HepG2 (cell line): ENCODE results near the gene IL32. TPM values are rescaled to one million over a fixed set of nuclear protein-coding genes. Genes with fewer than 3 reads are reported as not detected.

Experiments
- BCL6 ChIP-seq: IDR thresholded peaks from 2 replicates; pipeline ENCODE4 v1.6.1; 2016; ENCODE audit warnings: missing genetic modification reagents, missing compliant biosample characterization
- CBX1 ChIP-seq: IDR thresholded peaks from one replicate; pipeline ENCODE4 v1.6.1; 2016; ENCODE audit warnings: antibody characterized with exemption, low read depth
- CCAR2 ChIP-seq: fragments of 200-400 bp; formaldehyde crosslinking; optimal IDR thresholded peaks from 2 replicates; pipeline ENCODE3; 2018; ENCODE audit warnings: low read depth, mild to moderate bottlenecking, low read length, moderate library complexity
- CHD4 ChIP-seq: fragments of 200-600 bp; sonication (generic); IDR thresholded peaks from 2 replicates; pipeline ENCODE4 v1.7.0; 2017; ENCODE audit warnings: mild to moderate bottlenecking, low read length, borderline replicate concordance
- HNRNPLL ChIP-seq: fragments of 200-400 bp; formaldehyde crosslinking; IDR thresholded peaks from 2 replicates; pipeline ENCODE4 v1.6.1; 2017; ENCODE audit warnings: mild to moderate bottlenecking, low read depth, low read length; ENCODE audit not compliant: poor library complexity, severe bottlenecking
- NR2C2 ChIP-seq: sonication (generic); formaldehyde crosslinking; IDR thresholded peaks from 2 replicates; pipeline ENCODE4 v1.4.0; 2020; ENCODE audit warnings: missing genetic modification reagents, mild to moderate bottlenecking, moderate library complexity, borderline replicate concordance
- TBX3 ChIP-seq: fragments of 450-650 bp; IDR thresholded peaks from 2 replicates; pipeline ENCODE4 v1.6.1; 2017; ENCODE audit warnings: antibody characterized with exemption, mild to moderate bottlenecking, inconsistent platforms, borderline replicate concordance
- TFAP4 ChIP-seq: sonication (generic); IDR thresholded peaks from 2 replicates; pipeline ENCODE4 v1.6.1; 2016; ENCODE audit warnings: low read depth, borderline replicate concordance
- ZBTB7B ChIP-seq: sonication (generic); formaldehyde crosslinking; IDR thresholded peaks from 2 replicates; pipeline ENCODE4 v1.4.0; 2020; ENCODE audit warnings: missing genetic modification reagents
- ZC3H13 ChIP-seq: sonication (generic); formaldehyde crosslinking; IDR thresholded peaks from 2 replicates; pipeline ENCODE4 v1.8.1; 2023; ENCODE audit warnings: mild to moderate bottlenecking, missing genetic modification reagents, moderate library complexity
- ZNF350 ChIP-seq: sonication (generic); formaldehyde crosslinking; IDR thresholded peaks from 2 replicates; pipeline ENCODE4 v1.4.0; 2020; ENCODE audit warnings: mild to moderate bottlenecking, low read depth, missing genetic modification reagents, borderline replicate concordance
- ZNF605 ChIP-seq: sonication (generic); formaldehyde crosslinking; IDR thresholded peaks from 2 replicates; pipeline ENCODE4 v1.8.0; 2022; ENCODE audit warnings: mild to moderate bottlenecking, missing genetic modification reagents
- ZNF788 ChIP-seq: sonication (generic); formaldehyde crosslinking; IDR thresholded peaks from 2 replicates; pipeline ENCODE4 v1.5.0; 2020; ENCODE audit warnings: mild to moderate bottlenecking, missing genetic modification reagents, borderline replicate concordance
- polyA plus RNA-seq, 8 experiments: library from polyadenylated mRNA; depleted of rRNA in 3 of 8; stranded (reverse) in 7 of 8; unstranded in 1 of 8; fragments of >200 nt; fragmentation: Illumina TruSeq in 4 of 8; extraction: Trizol in 4 of 8; gene quantifications; 2 replicates each; pipeline versions ENCODE4 v1.2.1 to v1.2.3, GENCODE V29; 2011 to 2016; ENCODE audit warnings: low read depth in 4 of 8, missing spikeins in 1 of 8, mixed read lengths in 1 of 8; ENCODE audit not compliant: insufficient read depth in 1 of 8
- total RNA-seq, 5 experiments: library from RNA; depleted of rRNA; stranded (reverse); fragments of >200 nt; fragmentation: Illumina TruSeq; extraction: Trizol; gene quantifications; 2 replicates each; pipeline ENCODE4 v1.2.3, GENCODE V29; 2016; ENCODE audit warnings: low read depth in 1 of 5
- TF ChIP-seq, protein P1 (sequence below), 2 experiments: sonication (generic) in 1 of 2; formaldehyde crosslinking in 1 of 2; IDR thresholded peaks; 2 replicates each; pipeline versions ENCODE4 v1.6.1 to v1.9.0; 2014 to 2022; ENCODE audit warnings: antibody characterized with exemption in 1 of 2, borderline replicate concordance in 1 of 2, inconsistent platforms in 1 of 2, low read depth in 1 of 2, missing genetic modification reagents in 1 of 2
- TF ChIP-seq, protein P2 (sequence below): sonication (generic); formaldehyde crosslinking; IDR thresholded peaks from 2 replicates; pipeline ENCODE4 v1.4.0; 2020; ENCODE audit warnings: missing genetic modification reagents, borderline replicate concordance
- TF ChIP-seq, protein P3 (sequence below): sonication (generic); formaldehyde crosslinking; conservative IDR thresholded peaks from 2 replicates; pipeline ENCODE4 v1.8.0; 2022; ENCODE audit warnings: low read depth, missing genetic modification reagents

IL32 gene
- total and polyA plus RNA-seq, 2 of the 13 experiments (the other 11 are each of a cell fraction or from before 2014, with no cell fraction given) = 115 to 165 TPM

- TF ChIP-seq, protein P1, sequence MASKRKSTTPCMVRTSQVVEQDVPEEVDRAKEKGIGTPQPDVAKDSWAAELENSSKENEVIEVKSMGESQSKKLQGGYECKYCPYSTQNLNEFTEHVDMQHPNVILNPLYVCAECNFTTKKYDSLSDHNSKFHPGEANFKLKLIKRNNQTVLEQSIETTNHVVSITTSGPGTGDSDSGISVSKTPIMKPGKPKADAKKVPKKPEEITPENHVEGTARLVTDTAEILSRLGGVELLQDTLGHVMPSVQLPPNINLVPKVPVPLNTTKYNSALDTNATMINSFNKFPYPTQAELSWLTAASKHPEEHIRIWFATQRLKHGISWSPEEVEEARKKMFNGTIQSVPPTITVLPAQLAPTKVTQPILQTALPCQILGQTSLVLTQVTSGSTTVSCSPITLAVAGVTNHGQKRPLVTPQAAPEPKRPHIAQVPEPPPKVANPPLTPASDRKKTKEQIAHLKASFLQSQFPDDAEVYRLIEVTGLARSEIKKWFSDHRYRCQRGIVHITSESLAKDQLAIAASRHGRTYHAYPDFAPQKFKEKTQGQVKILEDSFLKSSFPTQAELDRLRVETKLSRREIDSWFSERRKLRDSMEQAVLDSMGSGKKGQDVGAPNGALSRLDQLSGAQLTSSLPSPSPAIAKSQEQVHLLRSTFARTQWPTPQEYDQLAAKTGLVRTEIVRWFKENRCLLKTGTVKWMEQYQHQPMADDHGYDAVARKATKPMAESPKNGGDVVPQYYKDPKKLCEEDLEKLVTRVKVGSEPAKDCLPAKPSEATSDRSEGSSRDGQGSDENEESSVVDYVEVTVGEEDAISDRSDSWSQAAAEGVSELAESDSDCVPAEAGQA (IDR thresholded peaks at IDR 0.05; ENCODE audit: low read depth) = peak; percentile 65; the same call in 1 of the 2 replicates
- TF ChIP-seq, protein P1 (CRISPR knock-in tag; IDR thresholded peaks at IDR 0.05; ENCODE audit: borderline replicate concordance) = no peak
- 0 out of 2 replicates have a peak, but pooled peaks have one; percentile 39 for TF ChIP-seq BCL6 (CRISPR knock-in tag)
- peak; percentile 53; the same call in 1 of the 2 replicates for TF ChIP-seq ZNF350
- TF ChIP-seq NR2C2 (CRISPR knock-in tag) = peak; percentile 83
- TF ChIP-seq, protein P2, sequence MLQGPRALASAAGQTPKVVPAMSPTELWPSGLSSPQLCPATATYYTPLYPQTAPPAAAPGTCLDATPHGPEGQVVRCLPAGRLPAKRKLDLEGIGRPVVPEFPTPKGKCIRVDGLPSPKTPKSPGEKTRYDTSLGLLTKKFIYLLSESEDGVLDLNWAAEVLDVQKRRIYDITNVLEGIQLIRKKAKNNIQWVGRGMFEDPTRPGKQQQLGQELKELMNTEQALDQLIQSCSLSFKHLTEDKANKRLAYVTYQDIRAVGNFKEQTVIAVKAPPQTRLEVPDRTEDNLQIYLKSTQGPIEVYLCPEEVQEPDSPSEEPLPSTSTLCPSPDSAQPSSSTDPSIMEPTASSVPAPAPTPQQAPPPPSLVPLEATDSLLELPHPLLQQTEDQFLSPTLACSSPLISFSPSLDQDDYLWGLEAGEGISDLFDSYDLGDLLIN (CRISPR knock-in tag) = no peak
- peak; percentile 36 for TF ChIP-seq ZNF605
- 0 out of 2 replicates have a peak, but pooled peaks have one; percentile 35 for TF ChIP-seq TFAP4
- TF ChIP-seq, protein P3, sequence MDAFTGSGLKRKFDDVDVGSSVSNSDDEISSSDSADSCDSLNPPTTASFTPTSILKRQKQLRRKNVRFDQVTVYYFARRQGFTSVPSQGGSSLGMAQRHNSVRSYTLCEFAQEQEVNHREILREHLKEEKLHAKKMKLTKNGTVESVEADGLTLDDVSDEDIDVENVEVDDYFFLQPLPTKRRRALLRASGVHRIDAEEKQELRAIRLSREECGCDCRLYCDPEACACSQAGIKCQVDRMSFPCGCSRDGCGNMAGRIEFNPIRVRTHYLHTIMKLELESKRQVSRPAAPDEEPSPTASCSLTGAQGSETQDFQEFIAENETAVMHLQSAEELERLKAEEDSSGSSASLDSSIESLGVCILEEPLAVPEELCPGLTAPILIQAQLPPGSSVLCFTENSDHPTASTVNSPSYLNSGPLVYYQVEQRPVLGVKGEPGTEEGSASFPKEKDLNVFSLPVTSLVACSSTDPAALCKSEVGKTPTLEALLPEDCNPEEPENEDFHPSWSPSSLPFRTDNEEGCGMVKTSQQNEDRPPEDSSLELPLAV (CRISPR knock-in tag) = no peak
- no peak for TF ChIP-seq CHD4
- no peak for TF ChIP-seq TBX3
- peak; percentile 46 for TF ChIP-seq HNRNPLL
- TF ChIP-seq CCAR2 = no peak
- TF ChIP-seq CBX1 = peak; percentile 29
- peak; percentile 62 for TF ChIP-seq ZBTB7B
- TF ChIP-seq ZNF788 (CRISPR knock-in tag) = peak; percentile 95; the same call in 1 of the 2 replicates
- peak; percentile 83; the same call in 1 of the 2 replicates for TF ChIP-seq ZC3H13 (CRISPR knock-in tag)
Observed at GRCh38 chr16:3112058-3112880, 46.8 kb downstream of the IL32 start, which contains the start of gene ZNF205 (continued).
